ENCODE results near the gene MRPL39. TPM values are rescaled to one million over a fixed set of nuclear protein-coding genes. Genes with fewer than 3 reads are reported as not detected.

The MRPL39 gene
- polyA plus RNA-seq, 1 experiment, result 37.0 TPM

GRCh38 chr21:25551569-25551968, 55.7 kb downstream of the MRPL39 start:
- Histone ChIP-seq H3K27me3 (ENCODE audit: control insufficient read depth, insufficient read depth, low read length) (no peaks in the 10 kb centered on the region), H3K9me3 (ENCODE audit: control insufficient read depth, insufficient read depth, low read length) (no peaks in the 10 kb centered on the region), H3K27ac (ENCODE audit: low read depth, low read length) (no peak overlapping the region), H3K4me3 (ENCODE audit: low read depth, low read length) (no peak overlapping the region)
- TF ChIP-seq CTCF (IDR thresholded peaks at IDR 0.05; ENCODE audit: low read depth, low read length), result no peak
- ChIA-PET POLR2A (no interaction called here), CTCF (no interaction called here)
- no peak for DNase-seq (ENCODE audit: low read depth, low spot score)

- no peak overlapping the region for H3K4me3 ChIP-seq (ENCODE audit: low read depth, low read length)
- POLR2A ChIA-PET, result no interaction called here
- CTCF ChIA-PET, result interaction anchor here (1.1 kb wide), 1 partner anchor 11 kb away, joined by 3 read pairs; no protein-coding TSS in a partner anchor
These were observed 56.7 kb downstream of the MRPL39 start for GRCh38 chr21:25550352-25551120.

GRCh38 chr21:25541042-25541441, 66.2 kb downstream of the MRPL39 start:
- no peak for TF ChIP-seq CTCF (IDR thresholded peaks at IDR 0.05; ENCODE audit: low read depth, low read length)
- ChIA-PET CTCF (no interaction called here), POLR2A (no interaction called here)
- Histone ChIP-seq H3K9me3 (ENCODE audit: control insufficient read depth, insufficient read depth, low read length) (peaks cover 12% of the 10 kb centered on the region), H3K27me3 (ENCODE audit: control insufficient read depth, insufficient read depth, low read length) (peaks cover 2% of the 10 kb centered on the region), H3K27ac (ENCODE audit: low read depth, low read length) (no peak overlapping the region), H3K4me3 (ENCODE audit: low read depth, low read length) (no peak overlapping the region)
- DNase-seq (ENCODE audit: low read depth, low spot score), result no peak

More at GRCh38 chr21:25550352-25551120, 56.7 kb downstream of the MRPL39 start:
- no peak for DNase-seq (ENCODE audit: low read depth, low spot score)
- Histone ChIP-seq H3K27ac (ENCODE audit: low read depth, low read length) (no peak overlapping the region), H3K9me3 (ENCODE audit: control insufficient read depth, insufficient read depth, low read length) (no peaks in the 10 kb centered on the region), H3K27me3 (ENCODE audit: control insufficient read depth, insufficient read depth, low read length) (no peaks in the 10 kb centered on the region)
- TF ChIP-seq CTCF (IDR thresholded peaks at IDR 0.05; ENCODE audit: low read depth, low read length), result no peak

- no peak for DNase-seq (ENCODE audit: low read depth, low spot score)
- ChIA-PET CTCF (interaction anchor here (1.0 kb wide), 1 partner anchor 10 kb away, joined by 3 read pairs; no protein-coding TSS in a partner anchor), POLR2A (no interaction called here)
- no peak for TF ChIP-seq CTCF (IDR thresholded peaks at IDR 0.05; ENCODE audit: low read depth, low read length)
- H3K27ac ChIP-seq (ENCODE audit: low read depth, low read length), result no peak overlapping the region
- H3K9me3 ChIP-seq (ENCODE audit: control insufficient read depth, insufficient read depth, low read length), result peaks cover 12% of the 10 kb centered on the region
- H3K4me3 ChIP-seq (ENCODE audit: low read depth, low read length), result no peak overlapping the region
- no peaks in the 10 kb centered on the region for H3K27me3 ChIP-seq (ENCODE audit: control insufficient read depth, insufficient read depth, low read length)
These were observed 67.7 kb downstream of the MRPL39 start for GRCh38 chr21:25539606-25540005.

- ChIA-PET CTCF (no interaction called here), POLR2A (no interaction called here)
- Histone ChIP-seq H3K9me3 (ENCODE audit: control insufficient read depth, insufficient read depth, low read length) (peaks cover 12% of the 10 kb centered on the region), H3K4me3 (ENCODE audit: low read depth, low read length) (no peak overlapping the region), H3K27ac (ENCODE audit: low read depth, low read length) (no peak overlapping the region), H3K27me3 (ENCODE audit: control insufficient read depth, insufficient read depth, low read length) (no peaks in the 10 kb centered on the region)
- TF ChIP-seq CTCF (IDR thresholded peaks at IDR 0.05; ENCODE audit: low read depth, low read length), result no peak
- no peak for DNase-seq (ENCODE audit: low read depth, low spot score)
These were observed 70.1 kb downstream of the MRPL39 start for GRCh38 chr21:25537174-25537573.

Measured in AG04450 (cell line).